Astrocyte of the cerebellum (primary cell): ENCODE measurements around the gene RORB.

Experiments used
- DNase-seq: peaks from one replicate; pipeline ENCODE4 v3.0.0-alpha.2; 2011; ENCODE audit warnings: low read depth
- H3K4me3 ChIP-seq: 2 replicates; pipeline ENCODE4 v1.5.1; 2011; ENCODE audit warnings: mild to moderate bottlenecking, low read depth, low read length, moderate library complexity
- CTCF ChIP-seq: IDR thresholded peaks from 2 replicates; pipeline ENCODE4 v1.5.1; 2012; ENCODE audit warnings: low read length, low read depth, moderate library complexity, mild to moderate bottlenecking; ENCODE audit errors: missing control alignments
- in situ Hi-C: cut with HindIII; loops from 2 replicates; pipeline ENCODE4 v1.10.0; 2017; ENCODE audit warnings: low sequenced_read_pairs

The RORB gene

GRCh38 chr9:74595286-74595685, 98.2 kb downstream of the RORB start:
- no peak for DNase-seq
- TF ChIP-seq CTCF, result no peak
- H3K4me3 ChIP-seq, result no peak overlapping the region
- in situ Hi-C loops, result no loop called here

- H3K4me3 ChIP-seq, result no peak overlapping the region
- in situ Hi-C loops, result no loop called here
- no peak for DNase-seq
- no peak for TF ChIP-seq CTCF
Observed at GRCh38 chr9:74598874-74599273, 101.7 kb downstream of the RORB start.

GRCh38 chr9:74609671-74610405, 112.7 kb downstream of the RORB start:
- in situ Hi-C loops, result no loop called here
- TF ChIP-seq CTCF, result no peak
- no peak overlapping the region for H3K4me3 ChIP-seq
- no peak for DNase-seq

GRCh38 chr9:74610523-74611061, 113.5 kb downstream of the RORB start:
- no peak for DNase-seq
- no peak for TF ChIP-seq CTCF
- H3K4me3 ChIP-seq, result no peak overlapping the region
- in situ Hi-C loops, result no loop called here

- no peak for TF ChIP-seq CTCF
- in situ Hi-C loops, result no loop called here
- DNase-seq, result no peak
- H3K4me3 ChIP-seq, result no peak overlapping the region
Observed at GRCh38 chr9:74630228-74630627, 133.1 kb downstream of the RORB start.

GRCh38 chr9:74639112-74639511, 142.0 kb downstream of the RORB start:
- TF ChIP-seq CTCF, result no peak
- no peak for DNase-seq
- in situ Hi-C loops, result no loop called here
- H3K4me3 ChIP-seq, result no peak overlapping the region

- DNase-seq, result no peak
- no peak for TF ChIP-seq CTCF
- H3K4me3 ChIP-seq, result no peak overlapping the region
- in situ Hi-C loops, result no loop called here
Observed at GRCh38 chr9:74642376-74642775, 145.2 kb downstream of the RORB start.
